Neural cell (in vitro differentiated cells): ENCODE data around the gene AGT. TPM values are rescaled to one million over a fixed set of nuclear protein-coding genes. Genes with fewer than 3 reads are reported as not detected.

Source experiments
- H2AFZ ChIP-seq: fragments of 200-600, 300-800 bp; sonication (generic), shearing (Covaris generic); 2 replicates; pipeline ENCODE4 v1.6.0; 2014; ENCODE audit warnings: low read depth, mild to moderate bottlenecking, antibody characterized with exemption, low read length, moderate library complexity
- H3F3A ChIP-seq: fragments of 200-600 bp; shearing (Covaris generic); 2 replicates; pipeline ENCODE4 v1.6.1; 2016; ENCODE audit warnings: mild to moderate bottlenecking, moderate library complexity, mixed read lengths, antibody characterized with exemption, low read length; ENCODE audit not compliant: insufficient read depth, poor library complexity, severe bottlenecking
- H3K27ac ChIP-seq: fragments of 200-600, 300-800 bp; sonication (generic), shearing (Covaris generic); 2 replicates; pipeline ENCODE4 v1.5.1; 2014; ENCODE audit warnings: mild to moderate bottlenecking, low read length, moderate library complexity
- H3K27me3 ChIP-seq: fragments of 300-800, 200-600 bp; sonication (generic), shearing (Covaris generic); 2 replicates; pipeline ENCODE4 v1.6.0; 2014; ENCODE audit warnings: mild to moderate bottlenecking, low read depth, low read length, moderate library complexity; ENCODE audit not compliant: insufficient read depth
- H3K36me3 ChIP-seq: fragments of 300-800, 200-600 bp; sonication (generic), shearing (Covaris generic); 2 replicates; pipeline ENCODE4 v1.5.1; 2014; ENCODE audit warnings: mild to moderate bottlenecking, antibody characterized with exemption, low read length, moderate library complexity; ENCODE audit not compliant: insufficient read depth
- H3K4me2 ChIP-seq: fragments of 300-800, 200-600 bp; sonication (generic), shearing (Covaris generic); 2 replicates; pipeline ENCODE4 v1.6.0; 2014; ENCODE audit warnings: mild to moderate bottlenecking, low read length
- H3K4me3 ChIP-seq: fragments of 300-800, 200-600 bp; sonication (generic), shearing (Covaris generic); 2 replicates; pipeline ENCODE4 v1.5.1; 2014; ENCODE audit warnings: mild to moderate bottlenecking, low read length, moderate library complexity
- H3K79me2 ChIP-seq: fragments of 200-600 bp; shearing (Covaris generic); replicated peaks from 2 replicates; pipeline ENCODE4 v1.6.0; 2014; ENCODE audit warnings: mild to moderate bottlenecking, low read length, moderate library complexity; ENCODE audit not compliant: insufficient read depth
- H3K9ac ChIP-seq: fragments of 300-800, 200-600 bp; sonication (generic), shearing (Covaris generic); 2 replicates; pipeline ENCODE4 v1.6.1; 2016; ENCODE audit warnings: mild to moderate bottlenecking, low read length, mixed read lengths
- H3K9me2 ChIP-seq: fragments of 200-600 bp; shearing (Covaris generic); 2 replicates; pipeline ENCODE4 v1.6.1; 2016; ENCODE audit warnings: mild to moderate bottlenecking, low read length, mixed read lengths; ENCODE audit not compliant: insufficient read depth
- H3K9me3 ChIP-seq: fragments of 200-600, 300-800 bp; sonication (generic), shearing (Covaris generic); 2 replicates; pipeline ENCODE4 v1.6.1; 2016; ENCODE audit warnings: mild to moderate bottlenecking, mixed run types, low read length, moderate library complexity, mixed read lengths
- H4K20me1 ChIP-seq: fragments of 200-600 bp; shearing (Covaris generic); 2 replicates; pipeline ENCODE4 v1.6.1; 2016; ENCODE audit warnings: mild to moderate bottlenecking, mixed run types; ENCODE audit not compliant: insufficient read depth
- EP300 ChIP-seq: fragments of 450-650 bp; conservative IDR thresholded peaks from 2 replicates; pipeline ENCODE4 v1.6.1; 2014; ENCODE audit warnings: antibody characterized with exemption, mild to moderate bottlenecking, moderate library complexity; ENCODE audit not compliant: poor library complexity, severe bottlenecking
- EZH2 ChIP-seq: fragments of 200-600, 300-800 bp; shearing (Covaris generic), sonication (generic); IDR thresholded peaks from 2 replicates; pipeline ENCODE4 v1.6.1; 2014; ENCODE audit warnings: antibody characterized with exemption, low read length, borderline replicate concordance, mild to moderate bottlenecking; ENCODE audit not compliant: insufficient read depth, poor library complexity, severe bottlenecking
- MXI1 ChIP-seq: fragments of 450-650 bp; conservative IDR thresholded peaks from 2 replicates; pipeline ENCODE4 v1.6.1; 2014; ENCODE audit warnings: antibody characterized with exemption, mild to moderate bottlenecking; ENCODE audit not compliant: poor library complexity, severe bottlenecking
- RAD21 ChIP-seq: fragments of 450-650 bp; conservative IDR thresholded peaks from 2 replicates; pipeline ENCODE4 v1.6.1; 2014; ENCODE audit warnings: antibody characterized with exemption, mild to moderate bottlenecking, moderate library complexity
- REST ChIP-seq: IDR thresholded peaks from 2 replicates; pipeline ENCODE4 v1.6.1; 2012; ENCODE audit warnings: borderline replicate concordance
- TAF1 ChIP-seq: IDR thresholded peaks from 2 replicates; pipeline ENCODE4 v1.6.1; 2012; ENCODE audit warnings: low read depth
- polyA plus RNA-seq: library from polyadenylated mRNA; depleted of rRNA; stranded (reverse); fragments of >200 nt; gene quantifications from 2 replicates; pipeline ENCODE4 v1.2.3, GENCODE V29; 2014
- TF ChIP-seq, protein P1 (sequence below): fragments of 450-650 bp; IDR thresholded peaks from 2 replicates; pipeline ENCODE4 v1.5.1; 2014; ENCODE audit warnings: antibody characterized with exemption, mild to moderate bottlenecking, moderate library complexity; ENCODE audit not compliant: poor library complexity, severe bottlenecking

Gene AGT
- polyA plus RNA-seq, 1 donor from 2014 or later: not detected

GRCh38 chr1:230744382-230744781 is 30.5 kb upstream of the AGT start:
- H3K79me2 ChIP-seq: no peaks in the 10 kb centered on the region
- H3K9me2 ChIP-seq: no peaks in the 10 kb centered on the region
- H4K20me1 ChIP-seq: no peaks in the 10 kb centered on the region
- no peak overlapping the region for H3K4me3 ChIP-seq
- no peaks in the 10 kb centered on the region for H3K27me3 ChIP-seq
- H3K9ac ChIP-seq: no peak overlapping the region
- TF ChIP-seq REST (no peak), EZH2 (no peak), EP300 (no peak), MXI1 (no peak), RAD21 (no peak)
- TF ChIP-seq, protein P1, sequence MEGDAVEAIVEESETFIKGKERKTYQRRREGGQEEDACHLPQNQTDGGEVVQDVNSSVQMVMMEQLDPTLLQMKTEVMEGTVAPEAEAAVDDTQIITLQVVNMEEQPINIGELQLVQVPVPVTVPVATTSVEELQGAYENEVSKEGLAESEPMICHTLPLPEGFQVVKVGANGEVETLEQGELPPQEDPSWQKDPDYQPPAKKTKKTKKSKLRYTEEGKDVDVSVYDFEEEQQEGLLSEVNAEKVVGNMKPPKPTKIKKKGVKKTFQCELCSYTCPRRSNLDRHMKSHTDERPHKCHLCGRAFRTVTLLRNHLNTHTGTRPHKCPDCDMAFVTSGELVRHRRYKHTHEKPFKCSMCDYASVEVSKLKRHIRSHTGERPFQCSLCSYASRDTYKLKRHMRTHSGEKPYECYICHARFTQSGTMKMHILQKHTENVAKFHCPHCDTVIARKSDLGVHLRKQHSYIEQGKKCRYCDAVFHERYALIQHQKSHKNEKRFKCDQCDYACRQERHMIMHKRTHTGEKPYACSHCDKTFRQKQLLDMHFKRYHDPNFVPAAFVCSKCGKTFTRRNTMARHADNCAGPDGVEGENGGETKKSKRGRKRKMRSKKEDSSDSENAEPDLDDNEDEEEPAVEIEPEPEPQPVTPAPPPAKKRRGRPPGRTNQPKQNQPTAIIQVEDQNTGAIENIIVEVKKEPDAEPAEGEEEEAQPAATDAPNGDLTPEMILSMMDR: no peak
- no peak overlapping the region for H2AFZ ChIP-seq
- no peaks in the 10 kb centered on the region for H3F3A ChIP-seq
- H3K9me3 ChIP-seq: no peaks in the 10 kb centered on the region
- no peak overlapping the region for H3K27ac ChIP-seq
- H3K36me3 ChIP-seq: no peaks in the 10 kb centered on the region
- no peak overlapping the region for H3K4me2 ChIP-seq

DNA sequence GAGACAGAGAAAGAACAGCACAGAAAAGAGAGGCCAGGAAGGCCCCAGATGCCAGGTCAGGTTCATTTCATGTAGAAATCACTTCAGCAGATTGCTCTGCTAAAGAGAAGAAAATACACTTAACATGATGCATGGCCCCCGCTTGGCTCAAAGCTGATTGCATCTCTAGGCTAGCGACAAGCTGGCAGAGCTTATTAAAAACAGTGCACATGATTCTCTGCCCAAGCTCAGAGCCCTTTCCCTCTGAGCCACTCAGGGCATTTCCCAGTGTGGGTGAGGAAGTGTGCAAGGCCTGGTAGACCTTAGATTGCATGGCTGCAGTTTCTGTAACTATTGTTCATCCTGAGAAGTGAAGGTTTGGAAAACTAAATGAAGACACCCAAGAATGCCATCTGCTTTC is 30.0 kb upstream of the AGT start:
- no peaks in the 10 kb centered on the region for H3K9me3 ChIP-seq
- TF ChIP-seq, protein P1: no peak
- TF ChIP-seq EZH2: no peak
- no peak for TF ChIP-seq REST
- no peak for TF ChIP-seq TAF1
- no peak for TF ChIP-seq EP300
- H3K36me3 ChIP-seq: no peaks in the 10 kb centered on the region
- H3K27ac ChIP-seq: no peak overlapping the region
- no peak overlapping the region for H2AFZ ChIP-seq
- no peaks in the 10 kb centered on the region for H4K20me1 ChIP-seq
- H3K27me3 ChIP-seq: no peaks in the 10 kb centered on the region
- H3K4me2 ChIP-seq: no peak overlapping the region
- H3K9ac ChIP-seq: no peak overlapping the region
- no peaks in the 10 kb centered on the region for H3K79me2 ChIP-seq
- H3K9me2 ChIP-seq: no peaks in the 10 kb centered on the region
- H3K4me3 ChIP-seq: no peak overlapping the region
- H3F3A ChIP-seq: no peaks in the 10 kb centered on the region
